GM18870 (cell line): ENCODE data around the gene RAC2.
A peak's percentile ranks its signal among the peaks of the same experiment; 100 is the strongest.
"Not testable (repeated sequence)": the region's sequence is repeated elsewhere in the genome, so short reads cannot be mapped to it uniquely, and the experiment has no call there.

Source experiments
- ATAC-seq: cut with Tn5 transposase; IDR thresholded peaks from one replicate; pipeline ENCODE4 v1.9.1; 2021; ENCODE audit warnings: moderate library complexity; ENCODE audit not compliant: unreplicated experiment

The RAC2 gene

GRCh38 chr22:37206841-37207821, 36.9 kb downstream of the RAC2 start:
- ATAC-seq, result no peak

- no peak for ATAC-seq
Observed at GRCh38 chr22:37206118-37206840, 37.8 kb downstream of the RAC2 start.

- no peak for ATAC-seq
Observed at GRCh38 chr22:37205046-37205445, 39.0 kb downstream of the RAC2 start.

GRCh38 chr22:37204045-37204655, 39.9 kb downstream of the RAC2 start:
- no peak for ATAC-seq

- no peak for ATAC-seq
Observed at GRCh38 chr22:37203354-37204044, 40.6 kb downstream of the RAC2 start.

GRCh38 chr22:37202716-37203115, 41.4 kb downstream of the RAC2 start:
- no peak for ATAC-seq

- no peak for ATAC-seq
Observed at GRCh38 chr22:37202001-37202555, 42.0 kb downstream of the RAC2 start.

GRCh38 chr22:37201443-37201820, 42.6 kb downstream of the RAC2 start:
- not testable (repeated sequence) for ATAC-seq

- ATAC-seq, result peak; percentile 8
Observed at GRCh38 chr22:37199760-37200108, 44.3 kb downstream of the RAC2 start.

- peak; percentile 76 for ATAC-seq
Observed at GRCh38 chr22:37199103-37199759, 44.8 kb downstream of the RAC2 start.

GRCh38 chr22:37198258-37199102, 45.6 kb downstream of the RAC2 start:
- ATAC-seq, result peak; percentile 3

GRCh38 chr22:37197451-37198257, 46.4 kb downstream of the RAC2 start:
- ATAC-seq, result no peak

GRCh38 chr22:37196539-37197450, 47.3 kb downstream of the RAC2 start:
- ATAC-seq, result no peak

GRCh38 chr22:37195921-37196320, 48.1 kb downstream of the RAC2 start:
- no peak for ATAC-seq

- no peak for ATAC-seq
Observed at GRCh38 chr22:37194750-37195149, 49.3 kb downstream of the RAC2 start.

- no peak for ATAC-seq
Observed at GRCh38 chr22:37193629-37194191, 50.4 kb downstream of the RAC2 start.

GRCh38 chr22:37192741-37193140, 51.3 kb downstream of the RAC2 start:
- no peak for ATAC-seq
